Left ventricle myocardium superior (tissue), 1 donor: ENCODE results near the gene GSDMA. TPM values are rescaled to one million over a fixed set of nuclear protein-coding genes. Genes with fewer than 3 reads are reported as not detected.

Experiments used
- ATAC-seq: fragments of 200-7000 bp; cut with Tn5 transposase; one replicate; pipeline ENCODE4 v1.9.1; 2020; ENCODE audit warnings: mild to moderate bottlenecking, moderate library complexity
- DNase-seq: peaks from one replicate; pipeline ENCODE4 v3.0.0-alpha.2; 2020
- intact Hi-C: fragments of 100-400 bp; cut with micrococcal nuclease; formaldehyde crosslinking; loops from one replicate; pipeline ENCODE4 v1.11.0; 2022
- long read RNA-seq: library from polyadenylated mRNA; unstranded; transcript quantifications from one replicate; pipeline ENCODE4 v2.0.0, GENCODE V29; 2021
- total RNA-seq: library from RNA; stranded (reverse); fragmentation: NEBNext Ultra II Directional; extraction: Animal tissue kit (Norgen Biotek cat#: 25700); gene quantifications from one replicate; pipeline ENCODE4 v1.2.1, GENCODE V29; 2021
- donor health status: DM: no; HTN: yes; CAD: no; lungs with severe emphysema.

GSDMA gene, protein sequence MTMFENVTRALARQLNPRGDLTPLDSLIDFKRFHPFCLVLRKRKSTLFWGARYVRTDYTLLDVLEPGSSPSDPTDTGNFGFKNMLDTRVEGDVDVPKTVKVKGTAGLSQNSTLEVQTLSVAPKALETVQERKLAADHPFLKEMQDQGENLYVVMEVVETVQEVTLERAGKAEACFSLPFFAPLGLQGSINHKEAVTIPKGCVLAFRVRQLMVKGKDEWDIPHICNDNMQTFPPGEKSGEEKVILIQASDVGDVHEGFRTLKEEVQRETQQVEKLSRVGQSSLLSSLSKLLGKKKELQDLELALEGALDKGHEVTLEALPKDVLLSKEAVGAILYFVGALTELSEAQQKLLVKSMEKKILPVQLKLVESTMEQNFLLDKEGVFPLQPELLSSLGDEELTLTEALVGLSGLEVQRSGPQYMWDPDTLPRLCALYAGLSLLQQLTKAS
- 0.52 TPM for total RNA-seq
- long read RNA-seq = 0 reads

DNA sequence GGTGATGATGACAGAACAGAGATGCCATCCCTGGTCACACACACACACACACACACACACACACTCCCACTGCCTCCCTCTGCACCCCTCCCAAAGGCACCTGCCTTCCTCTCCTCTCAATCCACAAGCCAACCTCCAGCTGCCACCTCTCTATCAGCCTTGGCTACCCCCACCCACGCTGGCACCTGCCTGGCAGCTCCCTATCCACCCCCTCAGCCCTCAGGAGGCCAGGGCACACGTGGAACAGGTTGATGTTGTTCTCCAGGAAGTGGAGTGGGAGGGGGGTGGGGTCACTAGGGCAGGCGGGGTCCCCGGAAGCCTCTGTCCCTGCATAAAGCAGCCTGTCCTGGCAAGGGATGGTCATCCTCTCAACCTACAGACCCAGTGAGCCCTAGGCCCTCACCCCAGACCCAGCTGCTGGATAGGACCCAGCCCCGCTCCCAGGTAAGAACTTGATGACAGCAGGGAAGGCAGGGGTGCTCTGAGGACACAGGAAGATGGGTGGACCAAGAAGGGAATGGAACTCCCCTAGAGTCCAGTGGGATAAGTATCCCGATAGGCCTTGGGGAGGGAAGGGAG is at the start of gene GSDMA:
Gene GSDMA (plus strand): TSS at position 363 of the 579 bp plus-strand sequence. CDS start 2,684 bp downstream, outside the sequence.
- intact Hi-C loops = no loop called here
- DNase-seq = peak; percentile 12
- no peak for ATAC-seq

DNA sequence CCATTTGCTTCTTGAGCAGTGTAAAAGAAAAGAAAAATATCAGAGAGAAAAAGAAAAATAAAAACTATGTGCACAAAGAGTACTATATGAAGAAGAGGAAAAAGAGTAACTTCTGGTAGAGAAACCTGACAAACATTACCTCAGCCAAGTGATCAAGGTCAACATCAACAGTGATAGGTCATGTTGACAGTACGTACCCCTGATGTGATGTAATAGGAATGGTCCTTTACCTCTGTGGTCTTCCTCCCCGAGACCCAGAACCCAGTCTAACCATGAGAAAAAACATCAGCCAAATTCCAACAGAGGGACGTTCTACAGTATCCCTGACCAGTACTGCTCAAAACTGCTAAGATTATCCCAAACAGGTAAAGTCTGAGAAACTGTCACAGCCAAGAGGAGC is 48.8 kb upstream of the GSDMA start:
- DNase-seq (no peak), ATAC-seq (no peak)
- intact Hi-C loops = no loop called here

DNA sequence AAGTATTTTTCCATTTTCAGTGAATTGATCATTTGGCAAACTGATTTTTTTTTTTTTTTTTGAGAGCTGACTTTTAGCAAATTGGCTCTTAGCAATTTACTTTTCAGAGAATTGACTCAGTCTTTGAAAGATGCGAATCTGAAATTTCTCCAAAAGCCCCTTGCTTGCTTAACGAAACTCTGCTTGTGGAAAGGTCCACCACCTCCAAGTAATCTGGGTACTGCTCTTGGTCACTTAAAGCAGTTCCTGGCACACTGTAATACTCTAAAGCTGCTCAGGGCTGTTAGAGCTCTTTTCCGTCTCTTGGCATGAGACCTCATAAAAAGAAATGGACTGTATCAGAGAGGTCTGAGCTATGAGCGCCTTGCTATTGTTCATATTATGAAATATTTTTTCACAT is 47.2 kb upstream of the GSDMA start:
- no peak for ATAC-seq
- intact Hi-C loops = no loop called here
- DNase-seq = no peak

DNA sequence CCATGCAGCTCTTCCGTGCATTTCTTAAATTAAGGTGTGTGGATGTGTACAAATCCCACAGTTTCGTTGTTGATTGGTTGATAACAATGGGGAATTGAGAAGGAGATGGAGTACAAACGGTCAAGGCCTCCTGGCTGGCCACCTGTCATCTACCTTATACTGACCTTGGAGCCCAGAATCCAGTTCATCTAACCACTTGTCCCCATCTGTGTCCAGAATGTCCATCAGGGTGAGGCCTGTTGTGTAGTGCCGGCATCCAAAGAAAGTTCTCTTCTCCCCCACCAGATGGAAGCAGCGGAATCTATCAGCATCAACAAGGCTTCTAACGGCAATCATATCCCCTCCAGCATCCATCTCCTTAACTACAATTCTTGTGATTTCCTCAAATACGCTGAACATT is 45.9 kb upstream of the GSDMA start:
- no peak for ATAC-seq
- intact Hi-C loops = no loop called here

DNA sequence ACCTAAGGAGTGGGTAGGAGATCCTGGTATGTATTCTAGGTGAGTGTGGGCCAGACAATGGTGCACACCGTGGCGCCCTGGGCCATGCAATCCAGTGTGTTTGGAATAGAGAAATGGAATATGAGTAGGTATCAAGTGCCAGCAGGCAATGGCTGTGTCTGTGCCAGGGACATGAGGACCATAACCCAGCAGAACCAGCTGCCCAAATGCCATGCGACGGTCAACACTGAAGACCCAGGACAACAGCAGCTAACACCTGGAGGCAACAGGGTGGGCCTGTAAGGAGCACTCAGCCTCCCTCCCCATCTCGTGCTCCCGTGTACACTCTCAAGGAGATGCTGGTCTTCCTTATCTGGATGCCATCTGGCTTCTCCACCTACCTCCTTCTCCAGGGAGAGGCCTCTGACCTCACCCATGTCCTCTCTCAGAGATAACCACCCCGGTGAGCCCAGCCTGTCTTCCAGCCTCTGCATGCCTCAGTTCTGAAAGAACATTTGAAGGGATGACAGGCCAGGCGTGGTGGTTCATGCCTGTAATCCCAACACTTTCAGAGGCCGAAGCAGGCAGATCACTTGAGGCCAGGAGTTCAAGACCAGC is 43.6 kb upstream of the GSDMA start:
- ATAC-seq = no peak
- intact Hi-C loops = no loop called here

More for the DNA sequence above, 45.9 kb upstream of the GSDMA start:
- DNase-seq = no peak

DNA sequence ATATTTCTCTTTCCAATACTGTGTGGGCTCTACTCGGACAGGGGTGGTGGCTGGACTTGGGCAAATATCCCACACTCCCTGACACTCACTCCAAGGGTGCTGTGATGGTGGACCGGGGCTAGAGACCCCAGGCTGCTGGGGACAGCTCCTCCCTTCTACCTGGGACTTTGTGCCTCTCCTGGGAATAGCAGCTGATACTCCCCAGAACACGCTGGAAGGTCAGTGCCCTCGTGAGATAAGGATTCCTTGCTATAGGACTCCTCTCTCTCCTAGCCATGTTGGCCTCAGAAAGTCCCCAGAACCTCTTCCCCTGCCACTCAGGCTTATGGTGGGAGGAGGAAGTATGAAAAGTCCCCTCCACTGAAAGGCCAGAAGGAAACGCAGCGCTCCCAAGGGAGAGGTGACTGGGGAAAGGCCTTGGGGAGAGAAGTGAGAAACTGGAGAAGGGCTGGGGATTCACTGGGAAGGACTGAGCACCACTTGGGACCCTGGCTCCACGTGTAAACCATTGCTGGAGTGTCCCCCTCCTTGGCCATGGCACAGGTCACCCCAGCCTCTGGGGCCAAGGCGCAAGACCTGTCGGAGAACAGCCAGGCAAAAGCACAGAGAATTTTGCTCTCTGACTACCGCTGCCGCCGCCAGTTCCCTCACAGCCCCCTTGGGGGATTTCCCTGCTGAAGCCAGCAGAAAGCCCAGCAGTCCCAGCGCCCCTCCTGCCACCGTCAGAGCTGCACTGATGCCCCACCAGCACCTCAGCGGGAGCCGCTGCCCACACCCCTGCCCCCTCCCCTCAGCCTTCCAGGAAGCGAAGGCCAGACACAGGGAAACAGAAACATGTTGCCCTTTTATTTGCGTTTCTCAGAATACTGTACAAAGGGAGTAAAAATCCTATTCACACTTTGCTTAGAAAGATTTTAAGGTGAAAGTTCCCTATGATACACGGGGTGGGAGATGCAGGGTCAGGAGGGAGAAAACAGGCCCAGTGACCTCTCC is 42.3 kb upstream of the GSDMA start:
- no peak for DNase-seq
- intact Hi-C loops = no loop called here
- ATAC-seq = no peak

More for the DNA sequence above, 43.6 kb upstream of the GSDMA start:
- no peak for DNase-seq

DNA sequence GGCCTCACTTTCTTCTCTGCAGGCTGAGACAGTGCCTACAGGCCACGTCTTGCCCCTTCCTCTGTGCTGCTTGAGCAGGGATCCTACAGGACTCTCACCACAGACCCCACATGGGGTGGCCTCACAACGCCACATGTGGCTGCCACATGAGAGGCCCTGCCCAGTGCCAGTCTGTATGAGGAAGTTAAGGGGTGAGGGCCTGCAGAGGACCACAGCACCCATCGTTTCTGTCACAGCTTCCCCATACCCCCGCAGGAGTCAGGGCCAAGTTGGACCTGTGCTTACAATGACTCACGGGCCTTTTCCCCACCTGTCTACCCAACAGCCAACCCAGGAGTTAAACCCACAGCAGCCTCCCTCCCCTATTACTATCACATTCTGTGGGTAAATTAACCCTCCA is 41.5 kb upstream of the GSDMA start:
- no peak for ATAC-seq
- intact Hi-C loops = no loop called here

DNA sequence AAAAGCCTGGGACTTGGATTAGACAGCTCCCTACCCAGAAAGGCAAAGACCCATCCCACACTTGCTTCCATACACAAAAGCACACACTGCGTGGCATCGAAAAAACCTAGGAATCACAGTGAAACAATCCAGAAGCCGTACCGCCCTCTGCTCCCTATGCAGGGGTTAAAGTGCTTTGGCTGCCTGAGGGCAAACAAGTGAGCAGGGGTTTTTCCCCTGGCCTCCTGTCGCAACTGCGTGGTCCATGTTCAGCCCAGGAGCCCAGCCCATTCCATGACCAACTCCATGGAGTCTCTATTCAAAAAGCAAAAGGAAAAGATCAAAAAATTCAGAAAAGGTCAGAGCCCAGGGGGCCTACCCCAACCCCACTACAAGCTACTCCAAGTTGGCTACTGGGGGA is 40.8 kb upstream of the GSDMA start:
- intact Hi-C loops = no loop called here
- DNase-seq = no peak
- ATAC-seq = no peak

More for the DNA sequence above, 41.5 kb upstream of the GSDMA start:
- no peak for DNase-seq

DNA sequence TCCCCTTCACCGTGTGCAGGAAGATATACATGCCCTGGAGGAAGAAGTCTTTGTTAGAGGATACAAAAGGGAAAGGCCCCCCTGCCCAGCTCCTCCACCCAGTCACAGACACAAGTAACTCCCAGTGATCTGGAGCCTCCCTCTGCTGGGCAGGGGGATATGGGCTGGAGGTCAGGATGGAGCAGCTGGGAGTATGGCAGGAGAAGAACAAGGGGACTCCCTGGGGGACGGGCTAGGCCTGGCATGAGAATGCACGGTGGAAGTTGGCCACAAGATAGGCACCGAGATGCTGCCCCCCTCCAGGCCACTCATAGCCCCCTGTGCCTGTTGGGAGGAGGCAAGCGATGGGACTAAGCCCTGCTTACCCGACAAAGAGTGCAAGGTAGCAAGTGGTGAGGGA is 39.6 kb upstream of the GSDMA start:
- DNase-seq (no peak), ATAC-seq (no peak)
- intact Hi-C loops = no loop called here

DNA sequence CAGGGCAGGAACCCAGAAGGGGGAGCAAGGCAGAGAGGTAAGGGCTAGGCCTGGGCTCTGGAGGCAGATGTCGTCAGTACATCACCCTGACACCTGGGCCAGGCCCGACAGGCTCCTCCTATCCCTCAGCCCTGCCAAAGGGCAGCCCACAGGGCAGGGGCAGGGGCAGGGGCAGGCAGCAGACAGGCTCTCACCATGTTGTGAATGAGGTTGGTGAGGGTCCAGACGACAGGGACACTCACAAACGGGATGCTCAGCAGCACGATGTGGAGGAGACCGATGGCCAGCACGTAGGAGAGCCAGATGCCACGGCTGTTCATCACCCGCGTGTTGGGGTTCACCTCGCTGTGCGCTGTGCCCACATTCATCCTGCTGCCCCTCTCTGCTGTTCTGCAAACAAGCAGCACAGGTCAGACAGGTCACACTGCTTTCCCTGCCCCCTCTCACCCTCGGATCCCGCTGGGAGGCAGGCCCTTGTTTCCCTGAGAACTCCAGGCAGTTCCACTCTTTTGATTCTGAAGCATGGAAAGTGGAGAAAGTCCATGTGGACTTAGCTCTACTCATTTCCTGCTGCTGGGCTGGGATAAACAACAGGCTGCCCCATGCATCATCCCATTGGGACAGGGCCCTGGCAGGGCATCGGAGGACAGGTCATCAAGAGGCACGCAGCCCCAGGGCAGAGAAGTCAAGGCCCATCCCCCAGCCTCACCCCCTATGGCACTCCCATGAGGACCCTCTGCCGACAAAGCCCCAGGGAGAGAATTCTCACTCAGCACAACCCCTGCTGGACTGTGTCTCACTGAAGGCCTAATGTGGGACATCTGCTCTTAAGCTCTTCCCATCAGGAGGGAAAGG is 38.7 kb upstream of the GSDMA start:
- intact Hi-C loops = no loop called here
- ATAC-seq (no peak), DNase-seq (no peak)

DNA sequence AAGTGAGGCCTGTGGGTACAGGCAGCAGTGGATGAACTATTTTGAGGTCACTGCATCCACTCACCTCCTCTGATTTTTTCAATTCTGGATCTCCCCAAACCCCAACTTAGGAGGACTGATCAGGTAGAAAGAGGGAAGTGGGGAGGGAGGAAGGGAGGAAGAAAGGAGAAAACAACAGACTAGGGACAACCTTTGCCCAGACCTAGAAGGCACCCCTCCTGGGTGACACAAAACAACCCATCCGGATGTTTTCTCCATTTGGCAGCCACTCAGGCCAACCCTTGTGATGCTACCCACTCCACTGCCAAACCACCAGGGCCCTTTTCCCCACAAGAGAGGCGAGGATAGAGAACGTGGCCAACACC is 38.1 kb upstream of the GSDMA start:
- intact Hi-C loops = no loop called here
- DNase-seq = no peak
- ATAC-seq = no peak

DNA sequence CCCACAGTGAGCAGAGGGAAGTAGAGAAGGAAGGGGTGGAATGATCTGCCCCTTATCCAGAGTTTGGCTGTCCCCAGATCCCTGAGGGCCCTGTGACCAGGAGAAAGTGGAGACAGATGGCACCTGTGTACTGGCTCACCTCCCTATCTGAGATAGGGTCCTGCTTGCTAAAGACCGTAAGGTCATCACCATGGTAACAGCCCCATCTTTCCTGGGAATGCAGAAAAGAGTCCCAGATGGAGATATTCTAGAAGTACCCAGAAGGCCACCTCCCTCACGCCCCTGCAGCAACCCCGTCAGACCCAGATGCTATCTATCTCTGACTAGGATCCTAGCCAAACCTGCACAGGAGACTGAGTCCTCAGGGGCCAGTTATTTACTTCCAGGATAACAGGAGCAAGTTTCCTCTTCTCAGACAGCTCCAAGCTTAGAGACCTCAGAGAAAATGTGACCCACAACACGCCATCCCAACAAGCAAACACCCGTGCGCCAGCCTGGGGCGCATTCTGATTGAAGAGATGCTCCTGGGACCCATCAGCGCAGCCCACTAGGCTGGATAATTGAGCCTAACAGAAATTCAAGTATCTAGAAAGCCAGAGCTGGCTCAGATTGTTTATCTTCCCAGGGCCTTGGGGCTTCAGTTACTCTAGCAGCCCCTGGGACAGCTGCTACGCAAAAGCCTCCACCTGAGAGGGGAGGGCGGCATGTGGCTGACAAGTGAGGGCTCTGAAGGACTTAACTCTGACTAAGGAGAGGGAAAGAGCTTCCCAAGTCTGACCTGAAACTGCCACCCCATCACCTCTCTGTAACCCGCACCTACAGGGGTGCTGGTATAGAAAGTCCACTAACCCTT is 37.3 kb upstream of the GSDMA start:
- ATAC-seq = no peak
- no peak for DNase-seq
- intact Hi-C loops = no loop called here

DNA sequence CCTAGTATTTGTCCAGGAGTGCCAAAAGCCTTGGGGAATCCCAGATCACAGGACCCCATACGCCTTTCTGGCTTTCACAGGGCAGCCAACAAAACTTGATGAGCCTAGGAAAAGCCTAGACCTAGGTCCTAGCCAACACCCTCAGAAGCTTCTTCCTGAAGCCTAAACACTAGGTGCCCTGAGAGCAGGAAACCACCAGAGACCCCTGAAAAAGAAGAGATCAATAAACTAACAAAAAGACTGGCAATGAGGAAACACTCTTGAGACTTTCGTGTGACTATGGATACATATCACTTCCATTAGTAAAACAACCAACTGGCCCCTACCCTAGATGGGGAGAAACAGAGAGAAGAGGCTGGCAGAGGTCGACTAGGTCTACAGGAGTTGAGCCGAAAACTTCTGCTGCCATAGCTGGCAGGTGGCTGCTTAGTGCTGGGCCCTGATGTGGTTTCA is 36.6 kb upstream of the GSDMA start:
- ATAC-seq (no peak), DNase-seq (no peak)
- intact Hi-C loops = no loop called here

DNA sequence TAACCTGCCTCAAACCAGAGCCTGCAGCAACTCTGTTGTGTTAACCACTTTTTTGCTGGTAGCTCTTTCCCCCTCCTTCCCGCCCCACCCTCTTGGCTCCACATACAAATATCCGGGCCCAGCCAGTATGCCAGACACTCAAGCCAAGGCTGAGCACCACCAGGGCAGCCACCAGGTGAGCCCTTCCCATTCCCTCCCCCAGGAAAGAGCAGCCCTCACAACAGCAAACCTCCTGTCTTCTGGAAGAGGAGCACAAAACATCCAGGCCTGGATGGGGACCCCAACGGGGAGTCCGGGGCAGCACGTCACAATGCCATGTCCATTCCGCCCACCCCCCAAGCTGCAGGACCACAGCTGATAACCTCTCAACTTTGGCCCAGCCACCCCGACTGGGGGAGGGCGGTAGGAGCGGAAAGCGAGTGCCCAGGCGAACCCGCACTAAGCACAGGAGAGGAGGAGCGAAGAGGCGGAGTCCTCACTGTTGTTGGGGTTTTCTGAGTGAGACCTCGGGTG is 36.2 kb upstream of the GSDMA start:
- DNase-seq (peak; percentile 54), ATAC-seq (peak; percentile 4)
- intact Hi-C loops = no loop called here

DNA sequence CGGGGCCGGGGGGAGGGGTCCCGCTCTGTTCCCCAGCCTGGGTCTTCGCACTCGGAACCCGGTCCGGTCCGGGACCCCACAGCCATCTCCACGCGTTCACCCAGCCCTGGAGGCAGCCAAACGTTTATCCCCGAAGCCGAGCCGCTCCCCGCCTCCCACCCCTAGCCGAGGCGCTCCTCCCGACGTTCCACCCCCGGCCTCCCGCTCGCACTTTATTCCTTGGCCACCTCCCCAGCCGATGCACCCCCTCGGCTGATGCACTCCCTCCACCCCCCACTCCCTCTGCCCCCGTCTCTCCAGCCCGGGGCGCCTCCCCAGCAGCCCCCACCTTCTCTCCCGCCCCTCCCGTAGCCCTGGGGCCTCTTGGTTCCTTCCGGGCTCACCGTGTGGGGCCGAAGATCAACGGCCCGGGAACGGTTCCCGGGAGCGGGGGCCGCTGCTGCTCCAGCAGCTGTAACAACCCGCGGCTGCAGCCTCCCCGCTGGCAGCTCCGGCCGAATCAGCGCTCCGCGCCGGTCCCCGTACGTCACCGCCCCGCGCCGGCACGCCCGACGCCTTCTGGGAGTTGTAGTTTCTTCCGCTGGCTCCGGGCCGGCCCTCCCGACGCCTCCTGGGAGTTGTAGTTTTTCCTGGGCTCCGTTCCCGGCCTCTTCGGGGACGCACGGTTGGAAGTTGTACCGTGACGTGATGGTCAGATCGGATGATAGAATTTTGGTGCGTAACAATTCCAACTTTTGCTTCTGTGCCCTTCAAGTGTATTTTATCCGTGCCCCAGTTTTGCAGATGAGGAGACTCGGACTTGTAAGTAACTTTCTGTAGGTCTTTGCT is 35.5 kb upstream of the GSDMA start, which contains the start of the genes LRRC3C and ORMDL3:
Gene LRRC3C (plus strand): TSS at position 632 of the 828 bp plus-strand sequence. CDS start 13,792 bp downstream, outside the sequence.
Gene ORMDL3 (minus strand): TSS at position 501 of the 828 bp plus-strand sequence. CDS start 3,398 bp downstream, outside the sequence.
- intact Hi-C loops = no loop called here
- ATAC-seq (peak; percentile 86), DNase-seq (peak; percentile 97)
